Measurements from ENCODE around the gene TBC1D3B.
"Not testable (repeated sequence)": the region's sequence is repeated elsewhere in the genome, so short reads cannot be mapped to it uniquely, and the experiment has no call there.

The TBC1D3B gene

GRCh38 chr17:36176536-36176935 lies at the start of gene TBC1D3B:
TSS of gene TBC1D3B (minus strand) at chr17:36176636. CDS start at chr17:36175050, 1,586 bp downstream.
- in situ Hi-C loops (cut with MboI; ENCODE audit: low sequenced_read_pairs), result not testable (repeated sequence)

GRCh38 chr17:36222967-36223366 lies 46.5 kb upstream of the TBC1D3B start:
- in situ Hi-C loops (cut with MboI; ENCODE audit: low sequenced_read_pairs), result not testable (repeated sequence)

GRCh38 chr17:36221581-36222100 lies 45.2 kb upstream of the TBC1D3B start:
- in situ Hi-C loops (cut with MboI; ENCODE audit: low sequenced_read_pairs), result not testable (repeated sequence)

GRCh38 chr17:36220737-36221580 lies 44.5 kb upstream of the TBC1D3B start:
- in situ Hi-C loops (cut with MboI; ENCODE audit: low sequenced_read_pairs), result not testable (repeated sequence)

- in situ Hi-C loops (cut with MboI; ENCODE audit: low sequenced_read_pairs), result not testable (repeated sequence)
Measured at GRCh38 chr17:36219556-36219955, 43.1 kb upstream of the TBC1D3B start.

GRCh38 chr17:36215406-36216308 lies 39.2 kb upstream of the TBC1D3B start:
- in situ Hi-C loops (cut with MboI; ENCODE audit: low sequenced_read_pairs), result not testable (repeated sequence)

- in situ Hi-C loops (cut with MboI; ENCODE audit: low sequenced_read_pairs), result no loop called here
Measured at GRCh38 chr17:36214918-36215317, 38.5 kb upstream of the TBC1D3B start.

- in situ Hi-C loops (cut with MboI; ENCODE audit: low sequenced_read_pairs), result no loop called here
Measured at GRCh38 chr17:36213695-36214094, 37.3 kb upstream of the TBC1D3B start.

GRCh38 chr17:36212966-36213365 lies 36.5 kb upstream of the TBC1D3B start:
- in situ Hi-C loops (cut with MboI; ENCODE audit: low sequenced_read_pairs), result no loop called here

- in situ Hi-C loops (cut with MboI; ENCODE audit: low sequenced_read_pairs), result no loop called here
Measured at GRCh38 chr17:36212272-36212605, 35.8 kb upstream of the TBC1D3B start.

GRCh38 chr17:36211484-36212271 lies 35.2 kb upstream of the TBC1D3B start:
- in situ Hi-C loops (cut with MboI; ENCODE audit: low sequenced_read_pairs), result not testable (repeated sequence)

- in situ Hi-C loops (cut with MboI; ENCODE audit: low sequenced_read_pairs), result not testable (repeated sequence)
Measured at GRCh38 chr17:36210439-36211211, 34.2 kb upstream of the TBC1D3B start, which contains the start of gene CCL4L2. TSS of gene CCL4L2 (plus strand) at chr17:36211063.

- in situ Hi-C loops (cut with MboI; ENCODE audit: low sequenced_read_pairs), result no loop called here
Measured at GRCh38 chr17:36209575-36209974, 33.1 kb upstream of the TBC1D3B start.

- in situ Hi-C loops (cut with MboI; ENCODE audit: low sequenced_read_pairs), result not testable (repeated sequence)
Measured at GRCh38 chr17:36207383-36207782, 30.9 kb upstream of the TBC1D3B start.

- in situ Hi-C loops (cut with MboI; ENCODE audit: low sequenced_read_pairs), result not testable (repeated sequence)
Measured at GRCh38 chr17:36206486-36206821, 30.0 kb upstream of the TBC1D3B start.

GRCh38 chr17:36205637-36206485 lies 29.4 kb upstream of the TBC1D3B start:
- in situ Hi-C loops (cut with MboI; ENCODE audit: low sequenced_read_pairs), result no loop called here

- in situ Hi-C loops (cut with MboI; ENCODE audit: low sequenced_read_pairs), result no loop called here
Measured at GRCh38 chr17:36204724-36205500, 28.5 kb upstream of the TBC1D3B start.

GRCh38 chr17:36203335-36203734 lies 26.9 kb upstream of the TBC1D3B start:
- in situ Hi-C loops (cut with MboI; ENCODE audit: low sequenced_read_pairs), result no loop called here
